ENCODE measurements around the gene RYR2.

GRCh38 chr1:237799762-237800474 is 757.9 kb downstream of the RYR2 start:
- TF ChIP-seq CTCF (IDR thresholded peaks at IDR 0.05) (peak in 3 of 7 experiments; percentile 21 to 32 (median 26)), POLR2A (IDR thresholded peaks at IDR 0.05) (no peak), EP300 (IDR thresholded peaks at IDR 0.05) (no peak), POLR2AphosphoS5 (IDR thresholded peaks at IDR 0.05) (no peak)
